ENCODE results near the gene CTSD.

The CTSD gene

GRCh38 chr11:1785749-1786413, 22.2 kb upstream of the CTSD start:
- DNase-seq (ENCODE audit: low spot score): no peak
- no peaks in the 10 kb centered on the region for H3K4me1 ChIP-seq (ENCODE audit: insufficient read depth, poor library complexity, severe bottlenecking)
- TF ChIP-seq, protein P1, sequence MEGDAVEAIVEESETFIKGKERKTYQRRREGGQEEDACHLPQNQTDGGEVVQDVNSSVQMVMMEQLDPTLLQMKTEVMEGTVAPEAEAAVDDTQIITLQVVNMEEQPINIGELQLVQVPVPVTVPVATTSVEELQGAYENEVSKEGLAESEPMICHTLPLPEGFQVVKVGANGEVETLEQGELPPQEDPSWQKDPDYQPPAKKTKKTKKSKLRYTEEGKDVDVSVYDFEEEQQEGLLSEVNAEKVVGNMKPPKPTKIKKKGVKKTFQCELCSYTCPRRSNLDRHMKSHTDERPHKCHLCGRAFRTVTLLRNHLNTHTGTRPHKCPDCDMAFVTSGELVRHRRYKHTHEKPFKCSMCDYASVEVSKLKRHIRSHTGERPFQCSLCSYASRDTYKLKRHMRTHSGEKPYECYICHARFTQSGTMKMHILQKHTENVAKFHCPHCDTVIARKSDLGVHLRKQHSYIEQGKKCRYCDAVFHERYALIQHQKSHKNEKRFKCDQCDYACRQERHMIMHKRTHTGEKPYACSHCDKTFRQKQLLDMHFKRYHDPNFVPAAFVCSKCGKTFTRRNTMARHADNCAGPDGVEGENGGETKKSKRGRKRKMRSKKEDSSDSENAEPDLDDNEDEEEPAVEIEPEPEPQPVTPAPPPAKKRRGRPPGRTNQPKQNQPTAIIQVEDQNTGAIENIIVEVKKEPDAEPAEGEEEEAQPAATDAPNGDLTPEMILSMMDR (IDR thresholded peaks at IDR 0.05; ENCODE audit: poor library complexity, severe bottlenecking): no peak
- no peak overlapping the region for H3K4me3 ChIP-seq (ENCODE audit: severe bottlenecking)
- no peaks in the 10 kb centered on the region for H3K36me3 ChIP-seq (ENCODE audit: low read depth)
- no peaks in the 10 kb centered on the region for H3K27me3 ChIP-seq (ENCODE audit: insufficient read depth, poor library complexity, severe bottlenecking)
- H3K9me3 ChIP-seq (ENCODE audit: severe bottlenecking): no peaks in the 10 kb centered on the region
- no peak for ATAC-seq (ENCODE audit: low read depth)
- no peak overlapping the region for H3K27ac ChIP-seq (ENCODE audit: poor library complexity, severe bottlenecking)

GRCh38 chr11:1784761-1785650, 21.3 kb upstream of the CTSD start:
- DNase-seq (ENCODE audit: low spot score) (no peak), ATAC-seq (ENCODE audit: low read depth) (no peak)
- no peaks in the 10 kb centered on the region for H3K36me3 ChIP-seq (ENCODE audit: low read depth)
- H3K9me3 ChIP-seq (ENCODE audit: severe bottlenecking): no peaks in the 10 kb centered on the region
- TF ChIP-seq, protein P1 (IDR thresholded peaks at IDR 0.05; ENCODE audit: poor library complexity, severe bottlenecking): no peak
- no peaks in the 10 kb centered on the region for H3K27me3 ChIP-seq (ENCODE audit: insufficient read depth, poor library complexity, severe bottlenecking)
- no peak overlapping the region for H3K4me3 ChIP-seq (ENCODE audit: severe bottlenecking)
- no peak overlapping the region for H3K27ac ChIP-seq (ENCODE audit: poor library complexity, severe bottlenecking)
- no peaks in the 10 kb centered on the region for H3K4me1 ChIP-seq (ENCODE audit: insufficient read depth, poor library complexity, severe bottlenecking)

DNA sequence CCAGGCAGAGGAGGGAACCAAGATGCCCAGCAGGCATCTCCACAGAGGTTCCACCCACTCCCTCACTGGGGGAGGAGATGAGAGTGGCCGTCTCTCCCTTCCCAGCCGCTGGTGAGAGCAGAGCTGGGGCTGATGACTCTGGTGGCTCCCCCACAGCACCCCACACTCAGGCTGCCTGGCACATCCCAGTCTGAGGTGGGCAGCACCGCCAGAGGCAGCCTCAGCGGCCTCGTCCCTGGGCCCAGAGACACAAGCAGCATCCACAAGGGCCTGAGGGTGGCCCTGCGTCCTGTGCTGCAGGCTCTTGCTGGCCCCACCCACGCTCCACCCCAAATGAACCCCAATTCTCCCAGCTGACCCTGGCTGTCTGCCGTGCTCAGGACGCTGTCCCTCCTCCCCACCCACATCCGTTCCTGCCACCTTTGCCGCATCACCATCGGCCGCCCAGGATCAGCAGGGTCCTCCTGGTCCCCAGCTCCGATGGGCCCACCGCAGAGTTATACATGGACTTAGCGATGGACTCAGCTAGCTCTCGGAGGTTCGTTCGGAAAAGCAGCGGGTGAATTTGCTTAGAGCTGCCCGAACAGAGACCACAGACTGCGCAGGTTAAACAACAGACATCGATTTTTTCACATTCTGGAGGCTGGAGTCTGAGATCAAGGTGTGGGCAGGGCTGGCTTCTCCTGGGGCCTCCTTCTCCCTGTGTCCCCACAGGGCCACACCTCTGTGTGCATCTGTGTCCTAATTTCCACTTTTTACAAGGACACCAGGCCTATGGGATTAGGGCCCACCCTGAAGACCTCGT, 20.2 kb upstream of the CTSD start:
- Histone ChIP-seq H3K4me3 (ENCODE audit: severe bottlenecking) (no peak overlapping the region), H3K27ac (ENCODE audit: poor library complexity, severe bottlenecking) (no peak overlapping the region), H3K27me3 (ENCODE audit: insufficient read depth, poor library complexity, severe bottlenecking) (no peaks in the 10 kb centered on the region), H3K36me3 (ENCODE audit: low read depth) (no peaks in the 10 kb centered on the region), H3K4me1 (ENCODE audit: insufficient read depth, poor library complexity, severe bottlenecking) (no peaks in the 10 kb centered on the region), H3K9me3 (ENCODE audit: severe bottlenecking) (no peaks in the 10 kb centered on the region)
- ATAC-seq (ENCODE audit: low read depth) (no peak), DNase-seq (ENCODE audit: low spot score) (no peak)
- TF ChIP-seq, protein P1 (IDR thresholded peaks at IDR 0.05; ENCODE audit: poor library complexity, severe bottlenecking): no peak

DNA sequence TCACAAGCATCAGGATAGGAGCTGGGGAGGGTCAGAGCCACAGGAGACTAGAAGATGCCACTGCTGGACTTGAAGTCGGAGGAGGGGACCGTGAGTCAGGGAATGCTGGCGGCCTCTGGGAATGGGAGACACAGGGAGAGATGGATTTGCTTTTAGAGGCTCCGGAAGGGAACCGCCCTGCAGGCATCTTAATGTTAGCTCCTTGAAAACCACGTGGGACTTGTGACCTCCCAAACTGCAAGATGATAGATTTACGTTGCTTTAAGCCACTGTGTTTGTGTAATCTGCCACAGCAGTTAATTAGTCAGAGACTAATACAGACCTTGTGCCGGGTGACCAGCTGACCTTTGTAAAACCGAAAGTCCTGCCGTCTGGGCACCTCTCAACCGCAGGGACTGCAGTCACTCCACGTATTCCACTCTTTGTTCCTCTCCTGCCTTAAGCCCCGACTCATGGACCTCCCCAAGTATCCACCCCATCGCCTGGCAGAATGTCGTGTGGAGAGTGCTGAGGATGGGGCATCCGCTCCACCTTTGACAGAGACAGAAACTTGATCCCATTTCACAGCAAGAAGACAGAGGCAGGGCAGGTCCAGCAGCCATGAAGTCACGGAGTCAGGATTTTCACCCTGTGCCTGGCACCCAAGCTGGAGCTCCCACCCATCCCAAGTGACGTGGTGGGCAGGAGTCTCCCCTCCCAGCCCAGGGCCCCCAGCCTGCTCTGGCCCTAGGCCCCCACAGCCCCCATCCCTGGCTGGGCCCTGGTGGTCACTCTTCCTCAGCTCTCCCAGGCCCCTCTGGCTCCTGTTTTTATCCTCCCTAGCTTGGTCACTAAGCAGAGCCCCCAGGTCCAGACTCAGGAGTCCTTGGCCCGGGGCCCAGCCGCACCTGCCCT, 19.4 kb upstream of the CTSD start:
- no peak for DNase-seq (ENCODE audit: low spot score)
- TF ChIP-seq, protein P1 (IDR thresholded peaks at IDR 0.05; ENCODE audit: poor library complexity, severe bottlenecking): no peak
- no peaks in the 10 kb centered on the region for H3K27me3 ChIP-seq (ENCODE audit: insufficient read depth, poor library complexity, severe bottlenecking)
- H3K9me3 ChIP-seq (ENCODE audit: severe bottlenecking): no peaks in the 10 kb centered on the region
- 0 out of 3 replicates have a peak, but pooled peaks have one; percentile 21 for ATAC-seq (ENCODE audit: low read depth)
- no peaks in the 10 kb centered on the region for H3K4me1 ChIP-seq (ENCODE audit: insufficient read depth, poor library complexity, severe bottlenecking)
- no peak overlapping the region for H3K4me3 ChIP-seq (ENCODE audit: severe bottlenecking)
- no peak overlapping the region for H3K27ac ChIP-seq (ENCODE audit: poor library complexity, severe bottlenecking)
- no peaks in the 10 kb centered on the region for H3K36me3 ChIP-seq (ENCODE audit: low read depth)

All from RWPE2 (cell line).